Suprapubic skin (tissue), 4 donors: ENCODE measurements around the gene CCDC175. TPM values are rescaled to one million over a fixed set of nuclear protein-coding genes. Genes with fewer than 3 reads are reported as not detected.

Source experiments
- DNase-seq, 2 donors: peaks; one replicate each; pipeline ENCODE4 v3.0.0-alpha.2; 2019; ENCODE audit warnings: low spot score in 2 of 2
- H3K27ac ChIP-seq: fragments of 200-600 bp; sonication (generic); one replicate; pipeline ENCODE4 v1.5.1; 2019
- H3K27me3 ChIP-seq: fragments of 200-600 bp; sonication (generic); one replicate; pipeline ENCODE4 v1.5.1; 2019
- H3K36me3 ChIP-seq: fragments of 200-600 bp; sonication (generic); one replicate; pipeline ENCODE4 v1.5.1; 2019
- H3K4me1 ChIP-seq: fragments of 200-600 bp; sonication (generic); one replicate; pipeline ENCODE4 v1.5.1; 2019
- H3K4me3 ChIP-seq: fragments of 200-600 bp; sonication (generic); one replicate; pipeline ENCODE4 v1.5.1; 2019; ENCODE audit warnings: mild to moderate bottlenecking
- H3K9me3 ChIP-seq: fragments of 200-600 bp; sonication (generic); one replicate; pipeline ENCODE4 v1.5.1; 2019
- CTCF ChIP-seq, 2 donors: fragments of 200-600 bp in 1 of 2; fragments of 450-650 bp in 1 of 2; sonication (generic) in 1 of 2; IDR thresholded peaks; one replicate each; pipeline ENCODE4 v1.5.1; 2016 to 2019; ENCODE audit warnings: antibody characterized with exemption in 2 of 2, mild to moderate bottlenecking in 1 of 2, moderate library complexity in 1 of 2
- EP300 ChIP-seq: sonication (generic); formaldehyde crosslinking; IDR thresholded peaks from one replicate; pipeline ENCODE4 v1.6.1; 2017; ENCODE audit warnings: antibody characterized with exemption
- POLR2A ChIP-seq, 2 donors: fragments of 450-650 bp; IDR thresholded peaks; one replicate each; pipeline ENCODE4 v1.6.1; 2017; ENCODE audit warnings: antibody characterized with exemption in 2 of 2, mild to moderate bottlenecking in 2 of 2, moderate library complexity in 2 of 2
- POLR2AphosphoS5 ChIP-seq, 3 donors: sonication (generic); formaldehyde crosslinking; IDR thresholded peaks; one replicate each; pipeline ENCODE4 v1.6.1; 2017; ENCODE audit warnings: antibody characterized with exemption in 3 of 3
- whole genome bisulfite sequencing: methylation state at CpG from one replicate; pipeline ENCODE4 v1.1.5; 2018; 5-methylcytosine and 5-hydroxymethylcytosine counted together
- total RNA-seq, 4 donors: library from RNA; depleted of rRNA; stranded (reverse); fragments of >200 nt; gene quantifications; one replicate each; pipeline ENCODE4 v1.1.0, GENCODE V29; 2016

Gene CCDC175
- total RNA-seq, 4 donors from 2014 or later = not detected

- no peaks in the 10 kb centered on the region for H3K27me3 ChIP-seq
- no peak overlapping the region for H3K4me3 ChIP-seq
- TF ChIP-seq POLR2AphosphoS5 (IDR thresholded peaks at IDR 0.05) (no peak), POLR2A (IDR thresholded peaks at IDR 0.05) (no peak), CTCF (IDR thresholded peaks at IDR 0.05) (no peak), EP300 (no peak)
- no peaks in the 10 kb centered on the region for H3K9me3 ChIP-seq
- WGBS = 29% methylated on average over 3 of the region's 3 CpGs
- no peak for DNase-seq
- no peaks in the 10 kb centered on the region for H3K4me1 ChIP-seq
- H3K27ac ChIP-seq = no peak overlapping the region
- no peaks in the 10 kb centered on the region for H3K36me3 ChIP-seq
These were observed 65.6 kb downstream of the CCDC175 start for GRCh38 chr14:59510966-59511365.

- WGBS = 80% methylated on average over 2 of the region's 2 CpGs
- no peaks in the 10 kb centered on the region for H3K9me3 ChIP-seq
- no peak overlapping the region for H3K27ac ChIP-seq
- no peaks in the 10 kb centered on the region for H3K27me3 ChIP-seq
- no peak for DNase-seq
- TF ChIP-seq POLR2A (IDR thresholded peaks at IDR 0.05) (no peak), EP300 (no peak), POLR2AphosphoS5 (IDR thresholded peaks at IDR 0.05) (no peak), CTCF (IDR thresholded peaks at IDR 0.05) (no peak)
- H3K36me3 ChIP-seq = peaks cover 5% of the 10 kb centered on the region
- no peak overlapping the region for H3K4me3 ChIP-seq
- H3K4me1 ChIP-seq = no peaks in the 10 kb centered on the region
These were observed 66.6 kb downstream of the CCDC175 start for GRCh38 chr14:59510001-59510400.

GRCh38 chr14:59509101-59509500 lies 67.5 kb downstream of the CCDC175 start:
- 63% methylated on average over 3 of the region's 3 CpGs for WGBS
- no peak overlapping the region for H3K27ac ChIP-seq
- no peak for TF ChIP-seq CTCF (IDR thresholded peaks at IDR 0.05)
- no peak for TF ChIP-seq POLR2AphosphoS5 (IDR thresholded peaks at IDR 0.05)
- no peak for TF ChIP-seq POLR2A (IDR thresholded peaks at IDR 0.05)
- TF ChIP-seq EP300 = no peak
- H3K4me1 ChIP-seq = no peaks in the 10 kb centered on the region
- H3K36me3 ChIP-seq = peaks cover 14% of the 10 kb centered on the region
- no peaks in the 10 kb centered on the region for H3K9me3 ChIP-seq
- no peaks in the 10 kb centered on the region for H3K27me3 ChIP-seq
- no peak for DNase-seq
- no peak overlapping the region for H3K4me3 ChIP-seq

GRCh38 chr14:59507752-59508103 lies 68.9 kb downstream of the CCDC175 start:
- Histone ChIP-seq H3K9me3 (no peaks in the 10 kb centered on the region), H3K36me3 (peaks cover 25% of the 10 kb centered on the region), H3K4me3 (no peak overlapping the region), H3K4me1 (no peaks in the 10 kb centered on the region), H3K27ac (no peak overlapping the region), H3K27me3 (no peaks in the 10 kb centered on the region)
- no peak for DNase-seq
- TF ChIP-seq POLR2AphosphoS5 (IDR thresholded peaks at IDR 0.05) = no peak
- WGBS = 97% methylated on average over 3 of the region's 3 CpGs

- Histone ChIP-seq H3K27ac (no peak overlapping the region), H3K27me3 (no peaks in the 10 kb centered on the region), H3K36me3 (peaks cover 25% of the 10 kb centered on the region), H3K4me3 (no peak overlapping the region), H3K4me1 (no peaks in the 10 kb centered on the region), H3K9me3 (no peaks in the 10 kb centered on the region)
- no peak for DNase-seq
- TF ChIP-seq POLR2A (IDR thresholded peaks at IDR 0.05) = no peak
- no peak for TF ChIP-seq EP300
- TF ChIP-seq CTCF (IDR thresholded peaks at IDR 0.05) = peak in 1 of 2 donors; percentile 70
These were observed 69.4 kb downstream of the CCDC175 start for GRCh38 chr14:59507063-59507751.

- Histone ChIP-seq H3K9me3 (no peaks in the 10 kb centered on the region), H3K27me3 (no peaks in the 10 kb centered on the region), H3K27ac (no peak overlapping the region), H3K4me3 (no peak overlapping the region), H3K4me1 (no peaks in the 10 kb centered on the region), H3K36me3 (peaks cover 37% of the 10 kb centered on the region)
- WGBS = 70% methylated on average over 4 of the region's 4 CpGs
- TF ChIP-seq POLR2A (IDR thresholded peaks at IDR 0.05) = no peak
- no peak for TF ChIP-seq CTCF (IDR thresholded peaks at IDR 0.05)
- no peak for TF ChIP-seq EP300
- no peak for TF ChIP-seq POLR2AphosphoS5 (IDR thresholded peaks at IDR 0.05)
- DNase-seq = no peak
These were observed 73.4 kb downstream of the CCDC175 start for GRCh38 chr14:59503256-59503655.
